ENCODE data around the gene FSTL4. TPM values are rescaled to one million over a fixed set of nuclear protein-coding genes. Genes with fewer than 3 reads are reported as not detected.

The FSTL4 gene
- total and polyA plus RNA-seq, 2 of the 13 experiments (the other 11 are each of a cell fraction or from before 2014, with no cell fraction given): 2.1 to 3.0 TPM

- no peaks in the 10 kb centered on the region for H4K20me1 ChIP-seq (ENCODE audit: insufficient read depth, low read length)
- BruUV-seq (replicated peaks): no TSS peak
- H3K9me3 ChIP-seq (ENCODE audit: low read length): no peaks in the 10 kb centered on the region
- H3K79me2 ChIP-seq (ENCODE audit: insufficient read depth, low read length): no peaks in the 10 kb centered on the region
- ChIA-PET CTCF (ENCODE audit: low intra/inter-chr PET ratio, low total read pairs) (no interaction called here), POLR2A (no interaction called here)
- intact Hi-C loops (cut with micrococcal nuclease; ENCODE audit: unreplicated experiment): no loop called here
- ATAC-seq (no peak), FAIRE-seq (no peak), DNase-seq (ENCODE audit: low spot score) (no peak)
- 96% methylated on average over 3 of the region's 3 CpGs for WGBS (ENCODE audit: low lambda C conversion rate)
- no peak overlapping the region for H3K27ac ChIP-seq (ENCODE audit: extremely low read length, insufficient read depth, low read length)
- TF ChIP-seq PPARG (CRISPR knock-in tag; conservative IDR thresholded peaks at IDR 0.05): no peak
- no peak for TF ChIP-seq EP300 (IDR thresholded peaks at IDR 0.05; ENCODE audit: low read depth in 2 of 2, low read length in 2 of 2)
- TF ChIP-seq EP300 (CRISPR knock-in tag; IDR thresholded peaks at IDR 0.05; ENCODE audit: borderline replicate concordance): no peak
- TF ChIP-seq KMT2A (CRISPR knock-in tag; IDR thresholded peaks at IDR 0.05): no peak
- TF ChIP-seq SPEN (CRISPR knock-in tag; IDR thresholded peaks at IDR 0.05; ENCODE audit: low read depth): no peak
- no peak for TF ChIP-seq SIN3A (IDR thresholded peaks at IDR 0.05; ENCODE audit: borderline replicate concordance, low read depth, low read length)
- no peak for TF ChIP-seq ZNF282 (IDR thresholded peaks at IDR 0.05; ENCODE audit: partially characterized antibody)
- TF ChIP-seq HNF1B (CRISPR knock-in tag; IDR thresholded peaks at IDR 0.05): no peak
- no peak for TF ChIP-seq NR2F6 (IDR thresholded peaks at IDR 0.05)
- TF ChIP-seq NR2F6 (CRISPR knock-in tag; IDR thresholded peaks at IDR 0.05): no peak
- TF ChIP-seq ZNF577 (CRISPR knock-in tag; IDR thresholded peaks at IDR 0.05; ENCODE audit: borderline replicate concordance, low read depth): no peak
- no peak for TF ChIP-seq ZNF770 (CRISPR knock-in tag; IDR thresholded peaks at IDR 0.05)
- no peak for TF ChIP-seq PITX1 (CRISPR knock-in tag; IDR thresholded peaks at IDR 0.05)
- no peak for TF ChIP-seq POLR2A (IDR thresholded peaks at IDR 0.05; ENCODE audit: insufficient read depth in 1 of 2, low read depth in 2 of 2, low read length in 2 of 2)
- no peak for TF ChIP-seq MBNL3 (CRISPR knock-in tag; conservative IDR thresholded peaks at IDR 0.05)
- no peak overlapping the region for H3K9ac ChIP-seq (ENCODE audit: insufficient read depth, low read depth, low read length)
- in situ Hi-C loops (cut with HindIII; ENCODE audit: extremely low pct_ligation_motif_present, low pct_unique_long_range_greater_than_20kb): no loop called here
- H3K4me2 ChIP-seq (ENCODE audit: low read depth, low read length): no peak overlapping the region
- no peak overlapping the region for H2AFZ ChIP-seq (ENCODE audit: low read length)
- no peaks in the 10 kb centered on the region for H3K36me3 ChIP-seq (replicated peaks in 1 of 2; ENCODE audit: control insufficient read depth in 1 of 2, insufficient read depth in 2 of 2, low read length in 2 of 2)
- peaks cover 43% of the 10 kb centered on the region for H3K4me1 ChIP-seq (ENCODE audit: insufficient read depth, low read length)
- H3K27me3 ChIP-seq (ENCODE audit: control insufficient read depth in 1 of 2, insufficient read depth in 2 of 2, low read length in 2 of 2): no peaks in the 10 kb centered on the region
- H3K4me3 ChIP-seq (replicated peaks in 1 of 3; ENCODE audit: insufficient read depth in 1 of 3, low read depth in 2 of 3, low read length in 3 of 3): no peak overlapping the region
These were observed 369.1 kb downstream of the FSTL4 start for GRCh38 chr5:133243196-133243595.

Measured in HepG2 (cell line).